ENCODE data around the gene IFNA21. TPM values are rescaled to one million over a fixed set of nuclear protein-coding genes. Genes with fewer than 3 reads are reported as not detected.
"Not testable (repeated sequence)": the region's sequence is repeated elsewhere in the genome, so short reads cannot be mapped to it uniquely, and the experiment has no call there.

The IFNA21 gene
- not detected in 2 replicates for total RNA-seq
- long read RNA-seq = 0 reads

DNA sequence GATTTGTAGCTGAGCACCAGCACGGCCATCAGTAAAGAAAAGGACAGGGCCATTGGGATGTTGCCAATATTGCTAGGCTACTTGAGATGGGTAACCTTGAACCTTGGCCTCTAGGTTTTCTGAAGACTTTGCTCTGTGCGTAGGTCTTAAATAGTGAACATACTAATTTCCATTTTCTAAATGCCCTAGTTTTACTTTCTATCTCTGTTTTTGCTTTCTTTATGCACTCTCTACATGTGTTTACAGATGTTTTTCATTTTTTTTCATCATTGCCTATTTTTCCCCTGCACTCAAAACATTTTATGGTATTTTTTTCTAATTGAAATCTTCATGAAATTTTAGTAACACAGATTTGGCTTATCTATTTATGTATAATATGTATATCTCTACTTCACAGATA is at the start of gene IFNA21:
IFNA21 (minus strand) TSS at position 101 of the 400 bp plus-strand sequence; CDS start at position 53, 48 bp downstream.
- H3K27ac Mint-ChIP-seq (ENCODE audit: unreplicated experiment); DNase-seq (ENCODE audit: low read depth, low spot score); H3K36me3 Mint-ChIP-seq (ENCODE audit: low read depth); H3K4me1 Mint-ChIP-seq; H3K27me3 Mint-ChIP-seq (ENCODE audit: low read depth); H3K9me3 Mint-ChIP-seq; H3K4me3 Mint-ChIP-seq: not testable (repeated sequence)

DNA sequence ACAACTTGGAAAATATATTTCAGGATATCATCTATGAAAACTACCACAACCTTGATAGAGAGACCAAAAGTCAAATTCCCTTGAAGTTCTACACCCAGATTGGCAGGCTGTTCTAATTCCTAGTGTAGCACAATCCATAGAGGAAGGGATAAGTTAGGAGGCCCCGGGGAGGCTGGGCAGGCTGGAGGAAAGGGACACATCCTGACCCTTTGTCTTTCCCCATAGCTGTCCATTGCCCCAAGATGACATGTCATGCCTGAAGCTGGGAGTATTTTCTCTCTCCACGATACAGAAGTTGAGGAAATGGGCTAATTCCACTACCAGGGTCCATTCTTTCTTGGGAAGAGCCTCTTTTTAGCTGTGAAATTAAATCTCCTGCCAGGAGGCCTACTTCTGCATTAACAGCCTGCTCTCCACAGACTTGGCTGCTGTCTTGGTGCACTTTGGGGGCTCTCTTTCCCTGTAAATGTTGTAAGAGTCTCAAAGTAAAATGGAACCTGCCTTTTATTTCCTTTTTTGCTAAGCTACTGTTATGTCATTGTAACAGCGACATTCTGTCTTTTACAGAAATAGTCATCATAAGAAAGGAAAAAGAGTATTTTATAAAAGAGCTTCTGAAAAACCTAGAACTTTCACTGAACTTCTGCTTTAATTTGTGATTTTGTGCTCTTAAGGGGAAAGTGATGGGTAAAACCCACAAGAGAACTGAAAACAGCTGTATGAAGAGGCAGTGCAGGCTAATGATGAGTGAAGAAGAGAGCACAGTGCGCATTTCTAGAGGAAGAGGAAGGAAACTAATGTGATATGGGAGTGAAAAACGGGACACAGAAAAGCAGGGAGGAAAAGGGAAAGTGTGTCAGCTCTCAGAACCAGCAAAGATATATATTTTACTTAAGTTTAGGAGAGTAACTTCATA is 47.2 kb upstream of the IFNA21 start:
- H3K9me3 Mint-ChIP-seq; H3K27ac Mint-ChIP-seq (ENCODE audit: unreplicated experiment); H3K4me3 Mint-ChIP-seq; H3K27me3 Mint-ChIP-seq (ENCODE audit: low read depth); H3K36me3 Mint-ChIP-seq (ENCODE audit: low read depth); H3K4me1 Mint-ChIP-seq; DNase-seq (ENCODE audit: low read depth, low spot score): not testable (repeated sequence)
- TF ChIP-seq, protein P1, sequence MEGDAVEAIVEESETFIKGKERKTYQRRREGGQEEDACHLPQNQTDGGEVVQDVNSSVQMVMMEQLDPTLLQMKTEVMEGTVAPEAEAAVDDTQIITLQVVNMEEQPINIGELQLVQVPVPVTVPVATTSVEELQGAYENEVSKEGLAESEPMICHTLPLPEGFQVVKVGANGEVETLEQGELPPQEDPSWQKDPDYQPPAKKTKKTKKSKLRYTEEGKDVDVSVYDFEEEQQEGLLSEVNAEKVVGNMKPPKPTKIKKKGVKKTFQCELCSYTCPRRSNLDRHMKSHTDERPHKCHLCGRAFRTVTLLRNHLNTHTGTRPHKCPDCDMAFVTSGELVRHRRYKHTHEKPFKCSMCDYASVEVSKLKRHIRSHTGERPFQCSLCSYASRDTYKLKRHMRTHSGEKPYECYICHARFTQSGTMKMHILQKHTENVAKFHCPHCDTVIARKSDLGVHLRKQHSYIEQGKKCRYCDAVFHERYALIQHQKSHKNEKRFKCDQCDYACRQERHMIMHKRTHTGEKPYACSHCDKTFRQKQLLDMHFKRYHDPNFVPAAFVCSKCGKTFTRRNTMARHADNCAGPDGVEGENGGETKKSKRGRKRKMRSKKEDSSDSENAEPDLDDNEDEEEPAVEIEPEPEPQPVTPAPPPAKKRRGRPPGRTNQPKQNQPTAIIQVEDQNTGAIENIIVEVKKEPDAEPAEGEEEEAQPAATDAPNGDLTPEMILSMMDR (conservative IDR thresholded peaks at IDR 0.05) = peak; percentile 54

DNA sequence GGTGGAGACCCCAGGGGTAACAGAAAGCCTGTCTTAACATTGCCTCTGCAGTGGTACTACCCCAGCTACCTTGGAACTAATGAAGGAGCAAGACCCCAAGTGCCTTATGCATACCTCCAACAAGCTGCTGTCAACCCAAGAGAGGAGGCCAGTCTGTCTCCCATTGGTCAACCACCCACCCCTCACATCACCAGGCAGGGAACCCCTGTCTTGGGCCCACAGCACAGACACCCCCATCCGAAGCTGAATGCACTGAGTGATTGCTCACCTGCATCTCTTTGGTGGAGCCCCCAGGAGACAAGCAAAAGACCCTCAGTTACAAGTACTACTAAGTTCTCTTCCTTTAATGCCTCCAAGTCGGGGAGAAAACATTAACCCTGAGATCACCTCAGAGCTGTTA is 45.7 kb upstream of the IFNA21 start:
- H3K9me3 Mint-ChIP-seq; H3K27ac Mint-ChIP-seq (ENCODE audit: unreplicated experiment); H3K4me1 Mint-ChIP-seq; H3K36me3 Mint-ChIP-seq (ENCODE audit: low read depth); H3K27me3 Mint-ChIP-seq (ENCODE audit: low read depth); H3K4me3 Mint-ChIP-seq; DNase-seq (ENCODE audit: low read depth, low spot score): not testable (repeated sequence)

DNA sequence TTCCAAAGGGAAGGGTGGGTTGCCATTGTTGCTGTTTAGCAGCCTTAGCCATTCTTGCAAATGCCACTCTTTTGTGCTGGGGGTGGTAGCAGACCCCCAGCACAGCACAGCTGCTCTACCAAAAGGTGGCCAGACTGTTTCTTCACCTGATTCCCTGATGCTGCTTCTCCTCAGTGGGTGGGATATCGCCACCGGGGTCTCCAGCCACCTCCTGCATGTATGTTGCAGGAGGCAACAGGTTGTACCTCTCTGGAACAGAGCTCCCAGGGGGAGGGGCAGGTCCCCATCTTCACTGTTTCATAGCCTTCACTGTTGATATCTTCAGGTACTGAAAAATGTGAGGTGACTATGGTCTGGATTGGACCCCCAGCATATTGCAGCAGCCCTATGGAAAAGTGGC is 44.3 kb upstream of the IFNA21 start:
- H3K4me1 Mint-ChIP-seq = not testable (repeated sequence)

DNA sequence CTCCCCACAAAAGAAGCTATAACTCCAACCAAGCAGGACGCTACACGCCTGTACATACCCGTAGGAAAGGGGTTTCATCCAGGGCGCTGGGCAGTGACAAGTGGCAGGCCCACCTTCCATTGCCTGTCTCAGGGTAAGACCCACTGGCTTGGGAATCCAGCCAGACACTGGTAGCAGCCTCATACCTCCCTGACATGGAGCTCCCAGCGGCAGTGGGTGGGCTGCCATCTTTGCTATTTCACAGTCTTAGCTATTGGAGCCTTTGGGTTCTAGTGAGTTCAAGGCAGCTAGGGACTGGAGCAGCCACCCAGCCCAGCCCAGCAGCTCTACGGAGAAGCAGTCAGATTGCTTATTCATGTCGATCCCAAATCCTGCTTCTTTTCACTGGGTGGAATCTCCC is 43.9 kb upstream of the IFNA21 start:
- Mint-ChIP-seq H3K9me3 (peaks cover 4% of the 10 kb centered on the region), H3K36me3 (ENCODE audit: low read depth) (no peaks in the 10 kb centered on the region), H3K27ac (ENCODE audit: unreplicated experiment) (no peak overlapping the region), H3K4me3 (no peak overlapping the region), H3K4me1 (peaks cover 7% of the 10 kb centered on the region), H3K27me3 (ENCODE audit: low read depth) (no peaks in the 10 kb centered on the region)
- TF ChIP-seq, protein P1 (conservative IDR thresholded peaks at IDR 0.05) = no peak
- DNase-seq (ENCODE audit: low read depth, low spot score) = no peak

More for the DNA sequence above, 44.3 kb upstream of the IFNA21 start:
- not testable (repeated sequence) for DNase-seq (ENCODE audit: low read depth, low spot score); H3K36me3 Mint-ChIP-seq (ENCODE audit: low read depth); H3K9me3 Mint-ChIP-seq; H3K27me3 Mint-ChIP-seq (ENCODE audit: low read depth); H3K4me3 Mint-ChIP-seq; H3K27ac Mint-ChIP-seq (ENCODE audit: unreplicated experiment)

DNA sequence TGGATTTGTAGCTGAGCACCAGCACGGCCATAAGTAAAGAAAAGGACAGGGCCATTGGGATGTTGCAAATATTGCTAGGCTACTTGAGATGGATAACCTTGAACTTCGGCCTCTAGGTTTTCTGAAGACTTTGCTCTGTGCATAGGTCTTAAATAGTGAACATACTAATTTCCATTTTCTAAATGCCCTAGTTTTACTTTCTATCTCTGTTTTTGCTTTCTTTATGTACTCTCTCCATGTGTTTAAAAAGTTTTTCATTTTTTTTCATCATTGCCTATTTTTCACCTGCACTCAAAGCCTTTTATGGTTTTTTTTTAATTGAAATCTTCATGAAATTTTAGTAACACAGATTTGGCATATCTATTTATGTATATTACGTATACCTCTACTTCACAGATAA is 40.6 kb upstream of the IFNA21 start, which contains the start of gene IFNA10:
IFNA10 (minus strand) TSS at position 101 of the 400 bp plus-strand sequence; CDS start at position 55, 46 bp downstream.
- H3K27me3 Mint-ChIP-seq (ENCODE audit: low read depth); DNase-seq (ENCODE audit: low read depth, low spot score); H3K9me3 Mint-ChIP-seq; H3K27ac Mint-ChIP-seq (ENCODE audit: unreplicated experiment); H3K36me3 Mint-ChIP-seq (ENCODE audit: low read depth); H3K4me3 Mint-ChIP-seq; H3K4me1 Mint-ChIP-seq: not testable (repeated sequence)

DNA sequence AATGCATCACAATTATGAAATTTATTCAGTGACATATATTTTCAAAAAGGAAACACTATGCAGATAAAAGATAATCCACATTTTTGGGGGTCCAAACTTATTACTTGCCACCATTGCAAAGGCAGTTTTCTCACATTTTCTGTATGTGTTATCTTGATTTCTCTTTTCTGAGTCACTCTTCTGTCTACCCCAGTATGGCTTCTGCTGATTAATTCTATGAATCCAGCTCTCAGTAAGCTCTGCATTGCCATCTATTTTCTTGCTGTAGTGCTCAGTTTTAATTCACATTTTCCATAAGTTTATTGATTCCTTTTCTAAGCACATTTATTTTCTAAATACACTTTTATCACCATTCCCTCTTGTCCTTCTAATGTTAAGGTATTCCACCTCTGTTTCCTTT is 38.7 kb upstream of the IFNA21 start:
- Mint-ChIP-seq H3K27ac (ENCODE audit: unreplicated experiment) (no peak overlapping the region), H3K9me3 (peaks cover 6% of the 10 kb centered on the region), H3K4me3 (no peak overlapping the region), H3K36me3 (ENCODE audit: low read depth) (no peaks in the 10 kb centered on the region), H3K4me1 (no peaks in the 10 kb centered on the region), H3K27me3 (ENCODE audit: low read depth) (no peaks in the 10 kb centered on the region)
- TF ChIP-seq, protein P1 (conservative IDR thresholded peaks at IDR 0.05) = no peak
- no peak for DNase-seq (ENCODE audit: low read depth, low spot score)

DNA sequence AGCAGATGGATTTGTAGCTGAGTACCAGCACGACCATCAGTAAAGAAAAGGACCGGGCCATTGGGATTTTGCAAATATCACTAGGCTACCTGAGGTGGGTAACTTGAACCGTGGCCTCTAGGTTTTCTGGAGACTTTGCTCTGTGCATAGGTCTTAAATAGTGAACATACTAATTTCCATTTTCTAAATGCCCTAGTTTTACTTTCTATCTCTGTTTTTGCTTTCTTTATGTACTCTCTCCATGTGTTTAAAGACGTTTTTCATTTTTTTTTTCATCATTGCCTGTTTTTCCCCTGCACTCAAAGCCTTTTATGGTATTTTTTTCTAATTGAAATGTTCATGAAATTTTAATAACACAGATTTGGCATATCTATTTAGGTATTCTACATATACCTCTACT is 35.6 kb upstream of the IFNA21 start, which contains the start of gene IFNA7:
IFNA7 (minus strand) TSS at position 101 of the 400 bp plus-strand sequence; CDS start at position 61, 40 bp downstream.
- H3K9me3 Mint-ChIP-seq; H3K4me3 Mint-ChIP-seq; H3K36me3 Mint-ChIP-seq (ENCODE audit: low read depth); H3K27ac Mint-ChIP-seq (ENCODE audit: unreplicated experiment); H3K27me3 Mint-ChIP-seq (ENCODE audit: low read depth); H3K4me1 Mint-ChIP-seq; DNase-seq (ENCODE audit: low read depth, low spot score): not testable (repeated sequence)

Measured in neural crest cell (in vitro differentiated cells).